Large intestine (tissue), 3 donors: ENCODE results near the gene RAD18. TPM values are rescaled to one million over a fixed set of nuclear protein-coding genes. Genes with fewer than 3 reads are reported as not detected.

Source experiments
- DNase-seq, 2 donors: peaks; one replicate each; pipeline versions ENCODE4 v3.0.0 to v3.0.0-alpha.2; 2013
- H3K27ac ChIP-seq: one replicate; pipeline ENCODE4 v1.5.1; 2013; ENCODE audit warnings: low read length
- H3K27me3 ChIP-seq: 2 replicates; pipeline ENCODE4 v1.6.1; 2013; ENCODE audit warnings: low read length; ENCODE audit not compliant: control insufficient read depth, insufficient read depth
- H3K36me3 ChIP-seq: 2 replicates; pipeline ENCODE4 v1.6.1; 2013; ENCODE audit warnings: low read length; ENCODE audit not compliant: control insufficient read depth, insufficient read depth
- H3K4me1 ChIP-seq: one replicate; pipeline ENCODE4 v1.6.1; 2013; ENCODE audit warnings: low read length; ENCODE audit not compliant: control insufficient read depth, insufficient read depth
- H3K4me3 ChIP-seq: one replicate; pipeline ENCODE4 v1.5.1; 2013; ENCODE audit warnings: low read length
- H3K9me3 ChIP-seq: one replicate; pipeline ENCODE4 v1.6.1; 2013; ENCODE audit warnings: mild to moderate bottlenecking, low read depth, low read length, moderate library complexity; ENCODE audit not compliant: control insufficient read depth
- WGBS: methylation state at CpG from one replicate; pipeline ENCODE4 v1.1.5; 2013; ENCODE audit warnings: low lambda C conversion rate; ENCODE audit not compliant: insufficient coverage; 5-methylcytosine and 5-hydroxymethylcytosine counted together
- polyA plus RNA-seq: library from polyadenylated mRNA; unstranded; fragments of 120-200 nt; gene quantifications from one replicate; pipeline ENCODE4 v1.2.1, GENCODE V29; 2013

RAD18 gene
- polyA plus RNA-seq, 1 donor, result 8.2 TPM

GRCh38 chr3:8903191-8903590, 60.1 kb downstream of the RAD18 start:
- Histone ChIP-seq H3K9me3 (no peaks in the 10 kb centered on the region), H3K27ac (no peak overlapping the region), H3K27me3 (no peaks in the 10 kb centered on the region), H3K36me3 (no peaks in the 10 kb centered on the region), H3K4me3 (no peak overlapping the region), H3K4me1 (no peaks in the 10 kb centered on the region)
- WGBS, result 97% methylated on average over 5 of the region's 5 CpGs
- no peak for DNase-seq

- 93% methylated on average over 3 of the region's 3 CpGs for WGBS
- no peak overlapping the region for H3K27ac ChIP-seq
- H3K9me3 ChIP-seq, result no peaks in the 10 kb centered on the region
- no peak overlapping the region for H3K4me3 ChIP-seq
- no peaks in the 10 kb centered on the region for H3K4me1 ChIP-seq
- H3K36me3 ChIP-seq, result no peaks in the 10 kb centered on the region
- H3K27me3 ChIP-seq, result no peaks in the 10 kb centered on the region
- DNase-seq, result no peak
Measured at GRCh38 chr3:8900869-8901268, 62.4 kb downstream of the RAD18 start.

GRCh38 chr3:8899876-8900460, 63.3 kb downstream of the RAD18 start:
- Histone ChIP-seq H3K27me3 (no peaks in the 10 kb centered on the region), H3K4me3 (no peak overlapping the region), H3K4me1 (no peaks in the 10 kb centered on the region), H3K9me3 (no peaks in the 10 kb centered on the region), H3K36me3 (no peaks in the 10 kb centered on the region), H3K27ac (no peak overlapping the region)
- DNase-seq, result no peak
- WGBS, result no CpG with 5 or more reads among the region's 1 CpG

- 83% methylated on average over 1 of the region's 2 CpGs for WGBS
- no peak overlapping the region for H3K4me3 ChIP-seq
- no peaks in the 10 kb centered on the region for H3K9me3 ChIP-seq
- DNase-seq, result no peak
- no peaks in the 10 kb centered on the region for H3K4me1 ChIP-seq
- H3K27me3 ChIP-seq, result no peaks in the 10 kb centered on the region
- no peaks in the 10 kb centered on the region for H3K36me3 ChIP-seq
- no peak overlapping the region for H3K27ac ChIP-seq
Measured at GRCh38 chr3:8895829-8896228, 67.4 kb downstream of the RAD18 start.

- WGBS, result no CpG with 5 or more reads among the region's 5 CpGs
Measured at GRCh38 chr3:8893001-8893400, 70.3 kb downstream of the RAD18 start.

GRCh38 chr3:8891774-8892173, 71.5 kb downstream of the RAD18 start:
- H3K27ac ChIP-seq, result no peak overlapping the region
- H3K4me3 ChIP-seq, result no peak overlapping the region
- DNase-seq, result no peak
- H3K27me3 ChIP-seq, result no peaks in the 10 kb centered on the region
- H3K36me3 ChIP-seq, result no peaks in the 10 kb centered on the region
- no peaks in the 10 kb centered on the region for H3K9me3 ChIP-seq
- 90% methylated on average over 1 of the region's 1 CpG for WGBS
- no peaks in the 10 kb centered on the region for H3K4me1 ChIP-seq

More at GRCh38 chr3:8893001-8893400, 70.3 kb downstream of the RAD18 start:
- Histone ChIP-seq H3K4me3 (no peak overlapping the region), H3K27ac (no peak overlapping the region), H3K9me3 (no peaks in the 10 kb centered on the region), H3K27me3 (no peaks in the 10 kb centered on the region), H3K36me3 (no peaks in the 10 kb centered on the region), H3K4me1 (no peaks in the 10 kb centered on the region)
- no peak for DNase-seq

GRCh38 chr3:8891303-8891702, 72.0 kb downstream of the RAD18 start:
- Histone ChIP-seq H3K4me3 (no peak overlapping the region), H3K4me1 (no peaks in the 10 kb centered on the region), H3K9me3 (no peaks in the 10 kb centered on the region), H3K27me3 (no peaks in the 10 kb centered on the region), H3K27ac (no peak overlapping the region), H3K36me3 (peaks cover 2% of the 10 kb centered on the region)
- DNase-seq, result no peak

- Histone ChIP-seq H3K36me3 (peaks cover 2% of the 10 kb centered on the region), H3K4me1 (no peaks in the 10 kb centered on the region), H3K9me3 (no peaks in the 10 kb centered on the region), H3K4me3 (no peak overlapping the region), H3K27ac (no peak overlapping the region), H3K27me3 (no peaks in the 10 kb centered on the region)
- DNase-seq, result peak in 1 of 2 donors; percentile 13
- no CpG with 5 or more reads among the region's 6 CpGs for WGBS
Measured at GRCh38 chr3:8888301-8888915, 74.9 kb downstream of the RAD18 start.

- Histone ChIP-seq H3K4me3 (no peak overlapping the region), H3K36me3 (peaks cover 2% of the 10 kb centered on the region), H3K4me1 (no peaks in the 10 kb centered on the region), H3K9me3 (no peaks in the 10 kb centered on the region), H3K27me3 (no peaks in the 10 kb centered on the region), H3K27ac (no peak overlapping the region)
- WGBS, result no CpG with 5 or more reads among the region's 7 CpGs
- no peak for DNase-seq
Measured at GRCh38 chr3:8887435-8888300, 75.6 kb downstream of the RAD18 start.

- no CpG with 5 or more reads among the region's 4 CpGs for WGBS
- H3K36me3 ChIP-seq, result peaks cover 2% of the 10 kb centered on the region
- H3K4me3 ChIP-seq, result no peak overlapping the region
- no peaks in the 10 kb centered on the region for H3K9me3 ChIP-seq
- no peak overlapping the region for H3K27ac ChIP-seq
- no peaks in the 10 kb centered on the region for H3K4me1 ChIP-seq
- H3K27me3 ChIP-seq, result no peaks in the 10 kb centered on the region
- DNase-seq, result no peak
Measured at GRCh38 chr3:8886546-8886945, 76.7 kb downstream of the RAD18 start.
